Naive thymus-derived CD8-positive, alpha-beta T cell (primary cell): ENCODE results near the gene BICC1. TPM values are rescaled to one million over a fixed set of nuclear protein-coding genes. Genes with fewer than 3 reads are reported as not detected.

ENCODE experiments used
- ATAC-seq, 2 donors: fragments of 150-1000 bp; cut with Tn5 transposase in 1 of 2; sonication (Bioruptor Pico), chemical (Tn5 transposase) in 1 of 2; 1 replicate in 1 of 2; 2 replicates in 1 of 2; pipeline ENCODE4 v1.10.0; 2021; ENCODE audit warnings: mild to moderate bottlenecking in 2 of 2, moderate library complexity in 2 of 2
- POLR2A ChIA-PET: fragments of 350-600 bp; sonication (Branson Sonifier 250); formaldehyde crosslinking; loops from one replicate; lab custom pipeline; 2021; ENCODE audit warnings: antibody characterized with exemption; lab: Charles Lee
- DNase-seq, 10 donors: peaks; one replicate each; pipeline versions ENCODE4 v3.0.0 to v3.0.0-alpha.2; 2020 to 2022
- H3K27ac Mint-ChIP-seq, 10 donors: one replicate each; pipeline ENCODE4 v1.8.0; 2020 to 2022; ENCODE audit warnings: mild to moderate bottlenecking in 10 of 10, mixed read lengths in 10 of 10, moderate library complexity in 4 of 10, inconsistent platforms in 1 of 10
- H3K27me3 Mint-ChIP-seq, 5 donors: one replicate each; pipeline ENCODE4 v1.8.0; 2021 to 2022; ENCODE audit warnings: mixed read lengths in 5 of 5
- H3K36me3 Mint-ChIP-seq, 3 donors: one replicate each; pipeline ENCODE4 v1.8.0; 2020 to 2022; ENCODE audit warnings: mixed read lengths in 3 of 3, mild to moderate bottlenecking in 2 of 3, inconsistent platforms in 1 of 3
- H3K4me1 Mint-ChIP-seq, 4 donors: one replicate each; pipeline ENCODE4 v1.8.0; 2021 to 2022; ENCODE audit warnings: mixed read lengths in 4 of 4
- H3K4me3 Mint-ChIP-seq, 10 donors: one replicate each; pipeline ENCODE4 v1.8.0; 2020 to 2022; ENCODE audit warnings: mild to moderate bottlenecking in 10 of 10, mixed read lengths in 10 of 10, moderate library complexity in 6 of 10, inconsistent platforms in 1 of 10
- H3K9me3 Mint-ChIP-seq, 9 donors: one replicate each; pipeline ENCODE4 v1.8.0; 2020 to 2022; ENCODE audit warnings: mixed read lengths in 9 of 9, mild to moderate bottlenecking in 3 of 9, inconsistent platforms in 1 of 9, moderate library complexity in 1 of 9
- polyA plus RNA-seq, 3 donors: library from polyadenylated mRNA; unstranded; fragments of 300-500 nt; fragmentation: Illumina TruSeq; gene quantifications; one replicate each; pipeline ENCODE4 v1.2.3, GENCODE V29; 2021
- total RNA-seq, 8 experiments: library from RNA in 2 of 8; stranded (reverse) in 2 of 8; gene quantifications; one replicate each; pipeline ENCODE4 v1.2.3 and lab custom pipeline; 2021 to 2026

Gene BICC1
- total and polyA plus RNA-seq, 5 experiments from 2014 or later, result not detected

DNA sequence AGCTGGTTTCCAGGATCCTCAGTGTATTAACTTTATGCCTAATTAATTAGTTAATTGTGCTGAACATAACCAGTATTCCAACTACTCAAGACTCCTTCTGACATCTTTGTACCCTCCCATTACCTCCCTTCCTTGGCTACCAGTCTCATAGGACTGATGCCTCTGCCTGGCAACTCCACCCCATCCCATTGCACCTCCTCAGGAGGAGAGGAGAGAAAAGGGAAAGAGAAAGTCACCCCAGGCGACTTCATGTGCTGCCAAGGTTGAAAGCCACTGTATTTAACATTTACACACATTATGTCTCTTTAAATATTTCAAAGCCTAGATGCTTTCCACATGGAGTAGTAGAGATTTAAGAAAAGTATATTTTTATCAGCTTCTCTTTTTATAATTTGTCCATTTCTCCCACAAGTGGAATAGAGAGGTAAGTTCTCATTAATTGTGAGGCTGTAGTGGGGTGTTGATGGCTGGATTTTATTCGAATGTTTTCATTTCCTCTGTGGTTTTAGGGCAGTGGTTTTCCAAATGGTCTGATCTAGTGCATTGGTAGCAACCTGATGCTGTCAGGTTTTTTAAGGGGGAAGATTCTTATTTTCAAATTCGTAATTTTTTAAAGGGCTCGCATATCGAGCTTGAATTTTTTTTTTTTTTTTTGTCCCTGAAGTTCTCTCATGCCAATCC lies 148.0 kb downstream of the BICC1 start:
- H3K27me3 Mint-ChIP-seq, result peaks cover 0 to 7% (median 0%) of the 10 kb centered on the region in 5 donors
- peaks cover 0 to 31% (median 26%) of the 10 kb centered on the region in 9 donors for H3K9me3 Mint-ChIP-seq
- H3K4me3 Mint-ChIP-seq, result no peak overlapping the region
- peak overlapping the region in 1 of 10 donors; percentile 53 for H3K27ac Mint-ChIP-seq
- POLR2A ChIA-PET, result no interaction called here
- DNase-seq (peak in 1 of 10 donors; percentile 10), ATAC-seq (no peak)
- peaks cover 0 to 20% (median 2%) of the 10 kb centered on the region in 3 donors for H3K36me3 Mint-ChIP-seq
- H3K4me1 Mint-ChIP-seq, result peaks cover 0 to 12% (median 2%) of the 10 kb centered on the region in 4 donors

DNA sequence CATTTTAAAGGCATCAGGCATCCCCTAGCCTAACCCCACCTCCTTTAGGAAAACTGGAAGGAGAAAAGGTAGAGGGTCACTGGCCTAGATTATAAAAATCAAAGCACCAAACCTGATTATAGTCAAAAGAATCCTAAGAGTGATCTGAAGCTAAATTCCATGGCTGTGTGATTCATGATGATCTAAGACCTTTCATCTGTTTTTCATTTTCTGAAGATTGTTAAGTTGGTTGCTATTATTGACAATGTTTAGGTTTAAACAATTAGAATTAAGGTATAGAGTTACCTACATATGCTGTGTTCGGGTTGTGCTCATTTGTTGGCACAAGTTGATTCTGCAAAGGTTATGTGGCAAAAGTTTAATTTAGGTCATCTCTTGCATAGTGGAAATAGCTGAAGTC lies 148.7 kb downstream of the BICC1 start:
- Mint-ChIP-seq H3K36me3 (peaks cover 0 to 20% (median 2%) of the 10 kb centered on the region in 3 donors), H3K4me3 (no peak overlapping the region), H3K27me3 (peaks cover 0 to 7% (median 0%) of the 10 kb centered on the region in 5 donors), H3K27ac (no peak overlapping the region), H3K4me1 (peaks cover 0 to 17% (median 2%) of the 10 kb centered on the region in 4 donors), H3K9me3 (peaks cover 0 to 31% (median 23%) of the 10 kb centered on the region in 9 donors)
- no peak for ATAC-seq
- POLR2A ChIA-PET, result no interaction called here
- no peak for DNase-seq

DNA sequence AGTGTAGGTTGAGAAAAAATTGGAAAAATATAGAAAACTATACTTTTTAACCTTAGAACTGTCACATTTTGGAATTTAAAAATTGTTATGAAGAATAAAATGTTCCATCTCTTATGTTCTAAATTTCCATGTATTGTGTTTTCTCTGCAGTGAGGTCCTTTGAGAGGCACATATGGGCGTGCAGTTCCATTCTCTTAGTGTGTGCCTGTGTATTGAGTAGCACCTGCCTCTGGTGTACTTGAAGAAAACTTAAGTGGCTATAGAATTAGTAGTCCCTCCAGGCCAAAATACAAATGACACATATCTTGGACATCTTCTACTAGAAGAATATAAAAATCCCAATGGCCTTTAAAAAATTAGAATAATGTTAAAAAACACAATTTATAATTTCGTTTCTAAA lies 149.2 kb downstream of the BICC1 start:
- ATAC-seq (no peak), DNase-seq (no peak)
- Mint-ChIP-seq H3K27ac (no peak overlapping the region), H3K27me3 (peaks cover 0 to 7% (median 0%) of the 10 kb centered on the region in 5 donors), H3K36me3 (peaks cover 0 to 20% (median 2%) of the 10 kb centered on the region in 3 donors), H3K4me3 (no peak overlapping the region), H3K9me3 (peaks cover 0 to 28% (median 22%) of the 10 kb centered on the region in 9 donors), H3K4me1 (peaks cover 0 to 23% (median 3%) of the 10 kb centered on the region in 4 donors)
- POLR2A ChIA-PET, result no interaction called here

DNA sequence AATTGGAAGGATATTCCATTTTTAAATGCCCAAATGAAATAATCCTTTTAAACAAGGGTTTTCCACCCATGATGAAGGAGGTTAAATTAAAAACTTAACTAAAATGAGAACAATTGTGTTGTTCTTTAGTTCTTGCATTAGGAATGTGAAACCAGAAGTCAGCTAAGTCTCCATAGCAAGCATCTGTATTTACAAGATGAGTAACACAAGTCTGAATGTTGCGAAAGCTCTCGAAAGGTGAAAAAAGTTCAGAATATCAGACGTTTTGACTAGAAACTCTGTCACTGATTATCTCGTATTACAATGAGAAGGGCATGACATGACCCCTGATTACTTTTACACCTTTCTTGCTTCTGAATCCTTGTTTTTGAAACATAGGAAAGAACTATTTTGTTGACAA lies 149.6 kb downstream of the BICC1 start:
- ATAC-seq (no peak), DNase-seq (no peak)
- Mint-ChIP-seq H3K9me3 (peaks cover 0 to 25% (median 21%) of the 10 kb centered on the region in 9 donors), H3K27me3 (peaks cover 0 to 7% (median 0%) of the 10 kb centered on the region in 5 donors), H3K27ac (no peak overlapping the region), H3K4me3 (no peak overlapping the region), H3K36me3 (peaks cover 0 to 20% (median 2%) of the 10 kb centered on the region in 3 donors), H3K4me1 (peaks cover 0 to 25% (median 3%) of the 10 kb centered on the region in 4 donors)
- POLR2A ChIA-PET, result no interaction called here

DNA sequence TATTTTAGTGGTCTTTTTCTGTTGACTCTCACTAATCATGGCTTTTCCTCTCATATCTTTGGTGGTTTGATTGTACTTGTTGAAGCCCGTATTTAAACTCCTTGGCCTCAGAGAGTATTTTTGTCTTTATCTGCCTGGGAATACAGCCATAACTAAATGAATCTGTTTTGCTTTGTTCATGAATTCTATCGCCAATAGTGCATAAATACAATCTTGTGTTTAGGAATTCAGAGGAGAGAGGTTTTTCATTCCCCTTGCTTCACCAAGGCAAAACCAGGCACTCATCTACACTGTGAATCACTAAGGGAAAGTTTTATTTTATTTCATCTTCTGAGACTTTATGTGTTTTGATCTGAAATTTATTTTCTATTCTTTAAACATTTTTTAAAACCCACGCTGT lies 152.7 kb downstream of the BICC1 start:
- H3K4me1 Mint-ChIP-seq, result peaks cover 0 to 25% (median 3%) of the 10 kb centered on the region in 4 donors
- POLR2A ChIA-PET, result no interaction called here
- no peak for ATAC-seq
- peaks cover 0 to 20% (median 2%) of the 10 kb centered on the region in 3 donors for H3K36me3 Mint-ChIP-seq
- DNase-seq, result no peak
- peaks cover 0 to 25% (median 19%) of the 10 kb centered on the region in 9 donors for H3K9me3 Mint-ChIP-seq
- peak overlapping the region in 5 of 10 donors; percentile 1 to 84 (median 68) for H3K4me3 Mint-ChIP-seq
- no peaks in the 10 kb centered on the region for H3K27me3 Mint-ChIP-seq
- H3K27ac Mint-ChIP-seq, result peak overlapping the region in 4 of 10 donors; percentile 24 to 89 (median 60)

DNA sequence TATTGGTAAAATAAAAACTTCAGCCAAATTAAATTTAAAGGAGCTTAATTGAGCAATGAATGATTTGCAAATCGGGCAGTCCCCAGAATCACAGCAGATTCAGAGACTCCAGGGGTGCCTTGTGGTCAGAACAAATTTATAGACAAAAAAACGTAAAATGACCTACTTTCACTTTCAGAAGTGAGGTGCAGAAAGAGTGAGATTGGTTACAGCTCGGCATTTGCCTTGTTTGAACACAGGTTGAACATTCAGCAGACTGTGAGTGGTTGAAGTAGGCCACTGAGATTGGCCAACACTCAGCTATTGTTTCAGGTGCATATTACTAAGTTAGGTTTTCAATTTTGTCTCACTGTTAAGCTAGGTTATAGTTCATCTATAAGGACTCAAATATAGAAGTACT lies 153.4 kb downstream of the BICC1 start:
- ATAC-seq, result peak; percentile 59 to 70
- peak overlapping the region in 9 of 10 donors; percentile 50 to 93 (median 72) for H3K27ac Mint-ChIP-seq

DNA sequence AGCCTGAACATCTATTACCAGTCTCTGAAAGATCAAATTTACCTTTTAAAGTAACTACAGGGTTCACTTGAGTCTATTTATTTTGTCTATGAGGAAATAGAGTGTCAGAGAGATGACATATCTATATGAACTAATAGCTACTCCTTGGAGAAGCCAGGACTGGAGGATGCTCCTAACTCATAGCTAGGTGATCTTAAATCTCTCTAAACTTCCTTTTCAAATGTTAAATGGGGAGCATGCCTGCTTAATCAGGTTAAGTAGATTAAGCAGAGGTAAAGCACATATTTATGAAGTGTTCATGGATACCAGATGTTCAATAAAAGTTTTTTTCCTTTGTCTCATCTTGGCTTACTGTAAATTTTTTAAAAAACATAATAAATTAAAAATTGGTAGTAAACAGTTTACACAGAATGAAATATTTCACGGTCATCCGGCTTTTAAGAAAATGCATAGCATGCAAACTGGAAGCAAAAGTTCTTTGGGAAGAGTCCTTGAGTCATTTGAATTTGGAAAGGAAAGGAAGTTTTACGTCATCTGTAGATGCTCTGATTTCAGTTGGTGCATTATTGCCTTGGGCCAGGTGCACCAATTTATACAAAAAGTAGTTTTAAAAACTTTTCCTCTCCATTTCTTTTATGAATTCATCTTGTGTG lies 155.1 kb downstream of the BICC1 start:
- Mint-ChIP-seq H3K27ac (no peak overlapping the region), H3K9me3 (peaks cover 0 to 25% (median 19%) of the 10 kb centered on the region in 9 donors), H3K36me3 (peaks cover 0 to 20% (median 2%) of the 10 kb centered on the region in 3 donors), H3K4me1 (peaks cover 0 to 16% (median 3%) of the 10 kb centered on the region in 4 donors), H3K27me3 (no peaks in the 10 kb centered on the region), H3K4me3 (no peak overlapping the region)
- POLR2A ChIA-PET, result no interaction called here
- DNase-seq, result no peak
- no peak for ATAC-seq

More for the DNA sequence above, 153.4 kb downstream of the BICC1 start:
- Mint-ChIP-seq H3K4me3 (peak overlapping the region; percentile 17 to 84 (median 66)), H3K36me3 (peaks cover 0 to 20% (median 2%) of the 10 kb centered on the region in 3 donors), H3K9me3 (peaks cover 0 to 25% (median 19%) of the 10 kb centered on the region in 9 donors), H3K4me1 (peaks cover 0 to 20% (median 3%) of the 10 kb centered on the region in 4 donors), H3K27me3 (no peaks in the 10 kb centered on the region)
- POLR2A ChIA-PET, result no interaction called here
- DNase-seq, result peak in 3 of 10 donors; percentile 6 to 51 (median 23)

DNA sequence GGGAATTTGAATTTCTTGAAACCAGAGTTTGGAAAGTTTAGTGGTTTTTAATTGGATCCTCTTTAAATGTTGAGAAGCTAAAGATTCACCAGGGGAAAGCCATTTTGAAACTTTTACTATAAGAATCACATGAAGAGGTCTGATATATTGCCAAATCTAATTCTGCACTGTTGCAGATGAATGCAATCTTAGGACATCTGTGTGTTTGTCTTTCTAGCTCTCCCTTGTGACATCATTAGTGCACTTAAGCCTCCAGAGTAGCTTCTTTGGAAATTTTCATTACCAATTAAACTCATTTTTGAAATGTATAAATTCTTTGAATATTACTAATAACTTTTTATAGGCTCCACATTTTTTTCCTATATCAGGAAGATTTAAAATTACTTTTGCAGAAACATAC lies 160.2 kb downstream of the BICC1 start:
- H3K27me3 Mint-ChIP-seq, result peaks cover 2 to 13% (median 10%) of the 10 kb centered on the region in 5 donors
- H3K36me3 Mint-ChIP-seq, result peaks cover 0 to 5% (median 0%) of the 10 kb centered on the region in 3 donors
- ATAC-seq (no peak), DNase-seq (no peak)
- no peaks in the 10 kb centered on the region for H3K4me1 Mint-ChIP-seq
- POLR2A ChIA-PET, result no interaction called here
- H3K4me3 Mint-ChIP-seq, result no peak overlapping the region
- no peak overlapping the region for H3K27ac Mint-ChIP-seq
- H3K9me3 Mint-ChIP-seq, result peaks cover 0 to 2% (median 0%) of the 10 kb centered on the region in 9 donors

DNA sequence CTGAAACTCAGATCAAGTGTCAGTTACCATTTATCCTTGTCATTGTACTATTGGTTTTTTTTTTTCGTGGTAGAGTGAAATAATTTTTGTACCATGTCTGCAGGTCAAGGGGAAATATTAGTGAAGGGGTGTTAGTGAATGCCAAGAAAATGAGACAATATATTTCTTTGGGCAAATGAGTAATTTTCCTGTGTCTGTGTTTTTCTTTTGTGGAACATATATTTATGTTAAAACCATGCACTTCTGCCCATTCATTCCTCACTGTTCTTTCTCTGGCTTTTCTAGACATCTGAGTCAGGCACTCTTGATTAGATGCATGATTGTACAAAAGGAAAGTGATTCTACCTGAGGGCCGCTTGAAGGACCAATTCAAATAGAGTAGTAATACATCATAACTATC lies 161.6 kb downstream of the BICC1 start:
- H3K4me1 Mint-ChIP-seq, result no peaks in the 10 kb centered on the region
- DNase-seq, result no peak
- H3K36me3 Mint-ChIP-seq, result peaks cover 0 to 5% (median 0%) of the 10 kb centered on the region in 3 donors
- no peak overlapping the region for H3K27ac Mint-ChIP-seq
- H3K9me3 Mint-ChIP-seq, result peaks cover 0 to 9% (median 0%) of the 10 kb centered on the region in 9 donors
- POLR2A ChIA-PET, result no interaction called here
- peaks cover 2 to 13% (median 10%) of the 10 kb centered on the region in 5 donors for H3K27me3 Mint-ChIP-seq
- no peak for ATAC-seq
- no peak overlapping the region for H3K4me3 Mint-ChIP-seq

DNA sequence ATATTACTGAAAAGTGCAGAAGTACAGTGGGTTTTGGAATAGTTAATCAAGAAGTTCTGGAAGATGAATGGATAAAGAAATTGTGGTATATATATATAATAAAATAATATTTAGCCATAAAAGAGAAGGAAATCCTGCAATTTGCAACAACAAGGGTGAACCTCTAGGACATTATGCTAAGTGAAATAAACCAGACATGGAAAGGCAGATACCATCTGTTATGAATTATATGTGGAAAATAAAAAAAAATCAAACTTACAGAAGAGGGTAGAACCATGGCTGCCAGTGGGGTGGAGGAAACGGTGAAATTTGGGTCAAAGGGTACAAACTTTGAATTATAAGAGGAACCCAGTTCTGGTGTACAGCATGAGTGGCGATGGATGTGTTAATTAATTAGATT lies 162.6 kb downstream of the BICC1 start:
- H3K4me1 Mint-ChIP-seq, result no peaks in the 10 kb centered on the region
- no peak for ATAC-seq

DNA sequence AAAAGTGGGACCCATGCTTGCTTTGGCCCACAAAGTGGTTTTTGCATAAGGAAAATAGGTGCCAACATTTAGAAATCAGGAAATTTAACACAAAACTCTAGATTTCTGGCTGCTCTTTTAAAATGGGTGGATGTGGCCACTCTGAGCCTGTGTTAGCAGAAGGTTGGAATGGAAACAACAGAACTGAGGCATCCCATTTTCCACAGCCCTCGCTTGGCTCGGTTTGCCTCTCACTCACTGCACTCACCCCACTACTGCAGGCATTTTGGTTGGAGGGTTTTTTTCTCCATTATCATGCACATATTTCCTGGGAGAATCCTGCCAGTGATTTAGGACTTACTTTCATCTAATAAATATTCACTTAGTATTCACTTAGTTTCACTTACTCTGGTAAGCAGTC lies 178.9 kb downstream of the BICC1 start:
- POLR2A ChIA-PET, result no interaction called here
- Mint-ChIP-seq H3K9me3 (peaks cover 10 to 26% (median 18%) of the 10 kb centered on the region in 9 donors), H3K27me3 (peaks cover 0 to 1% (median 0%) of the 10 kb centered on the region in 5 donors), H3K27ac (no peak overlapping the region), H3K4me1 (no peaks in the 10 kb centered on the region), H3K4me3 (no peak overlapping the region), H3K36me3 (peaks cover 0 to 12% (median 1%) of the 10 kb centered on the region in 3 donors)
- ATAC-seq (no peak), DNase-seq (no peak)

More for the DNA sequence above, 162.6 kb downstream of the BICC1 start:
- H3K36me3 Mint-ChIP-seq, result peaks cover 0 to 5% (median 0%) of the 10 kb centered on the region in 3 donors
- no peak overlapping the region for H3K4me3 Mint-ChIP-seq
- H3K27ac Mint-ChIP-seq, result no peak overlapping the region
- POLR2A ChIA-PET, result no interaction called here
- H3K9me3 Mint-ChIP-seq, result peaks cover 0 to 9% (median 2%) of the 10 kb centered on the region in 9 donors
- H3K27me3 Mint-ChIP-seq, result peaks cover 2 to 13% (median 10%) of the 10 kb centered on the region in 5 donors
- no peak for DNase-seq

DNA sequence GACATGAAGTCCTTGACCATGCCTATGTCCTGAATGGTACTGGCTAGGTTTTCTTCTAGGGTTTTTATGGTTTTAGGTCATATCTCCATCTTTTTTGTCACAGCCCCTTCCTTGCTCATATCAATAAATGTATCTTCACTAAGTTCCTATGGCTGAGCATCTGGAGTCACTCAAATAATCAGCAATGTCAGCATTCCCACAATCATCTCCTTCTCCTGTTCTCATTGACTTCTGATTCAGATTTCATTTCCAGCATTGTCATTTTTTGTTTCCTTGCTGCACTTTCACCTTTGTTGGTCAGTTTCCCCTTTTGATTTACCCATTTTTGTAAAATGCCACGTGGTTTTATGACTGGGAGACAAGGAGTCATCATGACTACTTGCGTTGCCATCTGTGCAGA lies 181.2 kb downstream of the BICC1 start:
- Mint-ChIP-seq H3K36me3 (peaks cover 0 to 12% (median 1%) of the 10 kb centered on the region in 3 donors), H3K4me3 (no peak overlapping the region), H3K27ac (no peak overlapping the region), H3K9me3 (peaks cover 9 to 26% (median 14%) of the 10 kb centered on the region in 9 donors), H3K27me3 (peaks cover 0 to 3% (median 0%) of the 10 kb centered on the region in 5 donors), H3K4me1 (no peaks in the 10 kb centered on the region)
- ATAC-seq, result no peak
- DNase-seq, result no peak
- POLR2A ChIA-PET, result no interaction called here

DNA sequence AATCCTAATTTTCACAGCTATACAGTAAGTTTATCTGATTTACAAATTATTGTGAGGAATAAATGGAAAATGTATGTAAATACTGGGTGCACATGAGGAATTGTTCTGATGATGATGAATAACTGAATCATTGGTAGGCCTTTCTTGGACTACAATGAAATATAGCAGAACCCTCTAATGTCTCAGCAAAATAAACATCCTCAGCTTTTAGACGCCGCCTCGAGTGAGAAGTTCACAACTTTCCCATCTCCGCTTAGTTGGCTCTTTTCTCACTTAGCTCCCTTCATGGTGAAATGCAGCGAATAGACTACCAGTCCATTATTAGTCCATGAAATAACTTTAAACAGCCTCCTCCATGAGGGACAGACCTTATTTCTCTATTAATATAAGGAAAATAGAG lies 182.3 kb downstream of the BICC1 start:
- POLR2A ChIA-PET, result no interaction called here
- Mint-ChIP-seq H3K36me3 (peaks cover 0 to 12% (median 1%) of the 10 kb centered on the region in 3 donors), H3K4me3 (no peak overlapping the region), H3K27me3 (peaks cover 0 to 5% (median 0%) of the 10 kb centered on the region in 5 donors), H3K27ac (no peak overlapping the region), H3K9me3 (peaks cover 9 to 26% (median 14%) of the 10 kb centered on the region in 9 donors), H3K4me1 (no peaks in the 10 kb centered on the region)
- no peak for ATAC-seq
- DNase-seq, result no peak
